HG02870 (cell line): ENCODE measurements around the gene HEPN1.

Experiments used
- ATAC-seq: cut with Tn5 transposase; IDR thresholded peaks from one replicate; pipeline ENCODE4 v1.9.1; 2021; ENCODE audit warnings: mild to moderate bottlenecking, moderate library complexity; ENCODE audit not compliant: unreplicated experiment

HEPN1 gene

DNA sequence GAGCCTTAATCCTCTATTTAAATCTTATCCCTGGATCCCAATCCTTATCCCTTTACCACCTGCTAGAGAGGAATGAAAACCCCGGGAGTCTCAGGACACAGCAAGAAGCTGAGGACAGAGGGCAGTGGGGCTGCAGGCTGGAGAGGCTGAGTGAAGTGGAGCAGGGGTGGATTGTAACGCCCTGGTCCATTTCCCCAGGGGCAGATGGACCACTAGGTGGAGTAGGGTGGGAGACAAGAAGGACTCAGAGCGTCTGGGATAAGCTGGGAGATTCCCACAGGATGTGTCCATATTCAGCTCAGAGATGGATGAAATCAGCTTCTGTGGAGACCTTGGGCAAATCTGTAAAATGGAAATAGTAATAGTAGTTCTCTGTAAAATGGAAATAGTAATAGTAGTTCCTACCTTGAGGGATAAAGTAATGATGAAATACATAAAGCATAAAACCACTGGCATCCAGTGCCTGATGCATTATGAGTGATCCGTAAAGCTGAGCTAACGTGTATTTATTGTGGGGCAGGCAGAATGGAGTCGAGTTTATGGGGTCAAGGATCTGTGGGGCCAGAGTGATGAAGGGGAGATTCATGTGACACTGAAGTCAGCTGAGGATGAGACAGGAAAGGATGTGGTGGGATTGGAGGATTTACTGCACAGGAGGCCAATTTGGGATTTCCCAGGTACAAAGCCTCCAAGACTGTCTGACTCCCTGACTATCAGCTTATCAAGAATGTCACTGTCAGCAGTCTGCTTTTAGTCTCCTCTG, 19.5 kb upstream of the HEPN1 start:
- ATAC-seq: no peak

DNA sequence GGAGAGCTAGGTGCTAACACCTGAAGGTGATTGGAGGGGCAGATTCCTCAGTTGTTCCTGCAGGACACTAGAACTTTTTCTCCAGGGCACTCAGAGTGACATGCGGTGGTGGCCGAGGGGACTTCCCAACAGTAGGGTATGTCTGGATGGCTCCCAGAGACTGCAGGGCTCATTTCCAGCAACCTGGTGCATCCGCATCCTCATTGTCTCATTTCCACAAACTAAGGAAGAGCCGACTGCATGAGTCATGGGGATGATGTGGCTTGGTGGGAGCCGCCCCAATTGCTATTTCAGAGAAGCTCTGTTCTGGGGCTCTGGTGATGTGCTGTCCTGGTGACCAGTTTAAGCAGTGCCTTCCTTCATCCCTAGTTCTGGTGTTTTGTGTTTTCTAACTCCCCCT, 18.6 kb upstream of the HEPN1 start:
- no peak for ATAC-seq

DNA sequence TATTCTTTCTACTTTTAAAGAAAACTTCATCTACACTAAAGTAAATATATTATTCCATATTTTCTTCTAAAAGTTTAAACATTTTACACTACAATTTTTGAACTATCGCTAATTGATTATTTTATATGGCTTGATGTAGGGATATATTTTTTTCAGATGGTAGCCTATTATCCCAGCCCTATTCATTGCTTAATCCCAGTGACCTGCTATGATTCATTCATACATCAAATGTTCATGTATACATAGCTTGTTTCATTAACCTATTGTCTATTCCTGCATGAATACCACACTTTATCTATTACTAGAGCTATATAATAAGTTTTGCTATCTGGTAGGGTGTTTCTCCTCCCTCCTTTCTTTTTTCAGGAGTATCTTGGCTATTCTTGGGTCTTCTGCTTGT, 16.4 kb upstream of the HEPN1 start:
- no peak for ATAC-seq

DNA sequence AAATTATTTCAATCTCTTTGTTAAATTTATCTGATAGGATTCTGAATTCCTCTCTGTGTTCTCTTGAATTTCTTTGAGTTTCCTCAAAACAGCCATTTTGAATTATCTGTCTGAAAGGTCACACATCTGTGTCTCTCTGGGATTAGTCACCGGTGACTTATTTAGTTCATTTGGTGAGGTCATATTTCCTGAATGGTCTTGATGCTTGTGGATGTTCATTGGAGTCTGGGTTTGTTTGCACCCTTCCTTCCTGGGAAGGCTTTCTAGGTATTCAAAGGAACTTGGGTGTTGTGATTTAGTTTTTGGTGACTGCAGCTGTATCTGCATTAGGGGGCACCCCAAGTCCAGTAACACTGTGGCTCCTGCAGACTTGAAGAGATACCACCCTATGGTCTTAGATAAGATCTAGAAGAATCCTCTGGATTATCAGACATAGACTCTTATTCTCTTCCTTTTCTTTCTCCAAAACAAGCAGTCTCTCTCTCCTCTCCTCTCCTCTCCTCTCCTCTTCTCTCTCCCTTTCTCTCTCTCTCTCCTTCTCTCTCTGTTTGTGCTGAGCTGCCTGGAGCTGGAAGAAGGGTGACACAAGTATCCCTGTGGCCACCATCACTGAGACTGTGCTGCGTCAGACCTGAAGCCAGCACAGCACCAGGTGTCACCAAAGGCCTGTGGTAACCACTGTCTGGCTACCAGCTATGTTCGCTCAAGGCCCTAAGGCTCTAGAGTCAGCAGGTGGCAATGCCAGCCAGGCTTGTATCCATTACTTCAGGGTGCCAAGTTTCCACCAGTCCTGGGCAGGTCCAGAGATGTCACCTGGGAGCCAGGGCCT, 3.3 kb upstream of the HEPN1 start:
- ATAC-seq: no peak

DNA sequence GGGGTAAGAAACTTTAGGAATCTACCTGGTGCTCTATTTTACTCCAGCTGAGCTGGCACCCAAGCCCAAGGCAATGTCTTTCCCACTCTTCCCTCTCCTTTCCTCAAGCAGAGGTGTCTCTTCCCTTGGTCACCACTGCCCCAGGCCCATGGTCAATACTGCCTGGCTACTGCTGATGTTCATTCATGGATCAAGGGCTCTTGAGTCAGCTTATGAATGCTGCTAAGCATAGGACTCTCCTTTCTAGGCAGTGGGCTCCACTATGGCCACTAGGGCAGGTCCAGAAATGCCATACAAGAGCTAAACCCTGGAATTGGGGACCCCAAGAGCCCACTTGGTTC, 2.7 kb upstream of the HEPN1 start:
- no peak for ATAC-seq

DNA sequence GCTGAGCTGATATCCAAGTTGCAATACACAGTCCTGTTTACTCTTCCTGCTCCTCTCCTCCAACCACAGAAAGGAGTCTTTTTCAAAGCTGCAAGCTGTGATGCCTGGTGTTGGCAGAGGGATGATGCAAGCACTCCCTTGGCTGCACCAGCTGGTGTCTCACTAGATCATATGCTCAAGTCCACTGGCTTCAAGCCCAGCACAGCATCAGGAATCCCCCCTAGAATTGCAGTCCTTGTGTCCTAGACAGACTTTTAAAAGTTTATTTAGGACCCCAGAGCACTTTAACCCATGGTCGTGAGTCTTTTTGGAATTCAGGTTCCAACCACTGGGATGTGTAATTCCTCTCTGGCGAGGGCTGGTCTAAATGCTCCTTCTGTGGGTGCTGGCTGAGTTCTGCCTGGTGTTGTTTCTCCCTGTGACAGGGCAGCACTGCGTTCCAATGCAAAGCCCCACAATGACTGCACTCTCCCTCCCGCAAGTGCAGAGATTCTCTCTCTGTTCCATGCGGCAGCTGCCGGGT, 1.9 kb upstream of the HEPN1 start:
- no peak for ATAC-seq

DNA sequence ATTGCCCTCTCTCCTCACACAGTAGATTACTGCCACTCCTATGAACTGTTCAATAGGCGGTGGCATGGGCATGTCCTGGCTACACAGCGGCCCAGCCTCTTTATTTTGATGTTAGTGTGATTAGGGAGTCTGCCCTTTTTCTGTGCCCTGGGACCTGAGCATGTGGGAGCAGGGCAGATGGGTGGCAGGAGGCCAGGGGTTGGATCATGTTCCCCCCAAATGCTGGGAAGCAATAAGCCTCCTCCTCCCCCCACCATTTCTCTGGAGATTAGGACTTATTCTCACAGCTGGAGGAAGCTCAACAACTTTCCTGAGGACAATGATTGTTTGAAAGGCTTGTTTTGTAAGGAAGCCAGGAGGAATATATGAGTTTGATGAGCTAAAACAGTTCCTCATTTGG, 848 bp downstream of the HEPN1 start:
- no peak for ATAC-seq

DNA sequence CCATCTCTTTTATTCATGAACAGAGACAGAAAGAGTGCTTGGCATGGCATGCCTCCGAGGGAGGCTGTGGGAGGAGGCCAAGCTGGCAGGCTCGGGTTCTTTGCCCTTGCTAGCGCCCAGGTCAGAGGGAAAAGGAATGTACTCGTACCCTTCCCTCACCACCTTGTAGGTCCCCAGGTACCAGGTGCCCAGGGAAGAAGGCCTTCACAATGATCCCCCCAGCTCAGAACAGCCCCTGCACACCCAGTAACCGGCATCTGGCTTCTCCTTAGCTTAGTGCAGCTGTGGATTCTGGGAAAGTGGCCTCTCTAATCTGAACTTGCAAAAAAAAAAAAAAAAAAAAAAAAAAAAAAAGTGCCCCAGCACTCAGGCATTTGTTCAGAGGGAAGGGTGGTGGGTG, 1.3 kb downstream of the HEPN1 start:
- ATAC-seq: no peak

DNA sequence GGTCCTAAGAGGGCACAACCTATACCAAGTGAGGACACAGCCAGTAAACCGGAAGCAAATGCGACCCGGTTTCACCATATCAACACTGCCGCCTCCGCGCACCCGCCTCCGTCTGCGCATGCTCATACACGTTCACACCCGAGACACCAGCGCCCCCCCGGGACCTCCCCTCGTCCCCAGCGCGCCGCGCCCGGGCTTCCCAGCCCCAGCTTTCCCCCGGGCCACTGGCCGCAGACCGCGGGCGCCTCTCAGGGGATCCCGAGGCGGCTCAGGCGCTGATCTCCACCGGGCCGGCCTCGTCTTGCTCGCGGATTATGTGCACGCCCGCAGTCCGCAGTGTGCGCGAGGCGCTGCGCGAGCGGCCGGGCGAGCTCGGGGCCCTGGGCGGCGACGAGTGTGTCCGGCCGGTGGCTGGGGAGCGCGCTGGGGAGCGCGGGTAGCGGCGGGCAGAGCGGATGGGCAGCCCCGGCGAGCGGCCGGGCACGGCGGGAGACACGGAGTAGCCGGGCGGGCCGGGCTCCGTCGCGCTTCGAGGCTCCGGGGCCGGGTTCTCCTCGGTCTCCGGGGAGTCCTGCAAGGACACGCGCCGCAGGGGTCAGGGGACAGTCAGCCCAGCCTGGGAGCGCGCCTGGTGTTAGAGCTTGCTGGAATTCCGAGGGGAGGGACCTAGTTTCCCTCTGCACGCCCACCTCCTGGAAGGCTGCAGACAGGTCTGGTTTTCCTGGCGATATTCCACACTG, 2.0 kb downstream of the HEPN1 start:
- ATAC-seq: peak; percentile 55

DNA sequence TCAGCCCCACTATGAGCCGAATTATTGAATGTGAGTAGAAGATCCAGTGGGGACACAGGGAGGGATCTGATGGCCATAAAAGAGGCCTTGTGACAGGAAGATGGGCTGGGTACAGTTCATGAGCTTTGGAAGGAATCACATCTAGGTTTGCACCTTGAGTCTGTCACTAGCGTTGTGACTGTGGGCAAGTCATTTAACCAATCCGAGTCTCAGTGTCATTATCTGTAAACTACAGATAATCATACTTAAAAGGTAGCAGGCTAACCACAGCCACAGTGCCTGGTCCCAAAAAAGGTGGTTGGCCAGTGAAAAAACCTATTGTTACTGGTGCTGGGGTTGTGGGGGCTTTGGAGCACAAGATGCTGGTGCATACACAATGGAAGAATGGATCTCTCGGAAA, 3.8 kb downstream of the HEPN1 start:
- no peak for ATAC-seq

DNA sequence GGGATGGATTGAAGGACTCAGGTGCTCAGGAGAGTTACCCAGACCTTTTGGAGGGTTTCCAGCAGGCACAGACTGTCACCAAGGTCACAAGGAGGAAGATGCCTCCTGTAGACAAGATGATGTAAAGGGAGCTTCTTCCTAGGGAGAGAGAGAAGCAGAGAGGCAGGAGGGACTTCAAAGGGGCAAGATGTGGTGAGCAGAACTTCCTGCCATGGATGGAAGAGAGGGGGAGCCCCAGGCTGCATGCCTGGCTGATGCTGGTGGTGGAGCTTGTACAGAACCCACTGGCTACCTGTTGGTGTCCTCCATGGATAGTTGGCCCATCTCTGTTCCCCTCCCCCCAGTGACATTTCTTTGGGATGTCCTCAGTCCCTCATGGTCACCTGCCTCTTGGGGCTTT, 4.2 kb downstream of the HEPN1 start:
- ATAC-seq: no peak

DNA sequence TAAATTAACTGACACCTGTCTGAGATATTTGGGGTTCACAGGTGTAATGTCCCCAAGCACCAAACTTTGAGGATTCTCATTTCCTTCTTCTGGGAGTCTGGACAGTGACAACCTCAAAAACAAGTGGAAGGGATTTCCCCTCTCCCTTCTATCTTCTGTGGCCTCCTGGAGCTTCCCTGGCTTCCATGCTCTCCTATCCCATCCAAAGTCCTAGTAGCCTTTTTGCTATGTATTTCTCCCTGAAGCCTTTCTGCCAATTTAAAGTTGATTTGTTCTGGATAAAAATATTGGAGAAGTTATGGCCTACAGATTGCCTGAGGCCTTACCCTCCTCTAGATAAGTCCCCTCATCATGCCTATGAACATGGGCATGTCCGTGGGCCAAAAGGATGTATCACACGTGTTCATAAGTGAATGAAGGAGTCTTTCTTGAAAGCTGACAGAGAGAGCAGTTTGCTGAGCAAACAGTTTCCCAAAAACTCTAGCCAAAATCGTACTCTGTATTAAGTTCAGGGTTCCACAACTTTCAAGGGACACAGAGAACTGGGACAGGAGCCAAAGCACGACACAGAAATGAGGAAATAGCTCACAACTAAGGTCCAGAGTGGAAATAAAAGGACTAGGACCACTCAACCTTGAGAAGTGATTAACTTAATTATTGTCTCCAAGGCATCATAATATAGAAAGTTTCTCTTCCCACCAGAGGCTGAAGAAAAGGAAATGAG, 10.1 kb downstream of the HEPN1 start:
- ATAC-seq: no peak

DNA sequence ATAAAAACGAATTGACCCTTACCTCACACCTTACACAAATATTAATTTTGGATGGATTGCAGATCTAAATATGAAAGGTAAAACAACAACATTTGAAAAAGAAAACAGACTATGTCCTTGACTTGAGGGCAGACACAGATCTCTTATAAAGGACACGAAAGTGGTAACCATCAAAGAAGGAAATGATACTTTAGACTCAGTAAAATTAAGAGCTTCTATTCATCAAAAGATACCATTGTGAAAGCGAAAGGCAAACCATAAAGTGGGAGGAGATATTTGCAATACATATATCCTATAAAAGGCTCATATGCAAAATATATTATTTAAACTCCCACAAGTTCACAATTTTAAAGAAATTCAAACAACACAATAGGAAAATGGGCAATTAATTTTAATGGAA, 11.7 kb downstream of the HEPN1 start:
- ATAC-seq: peak; percentile 79

DNA sequence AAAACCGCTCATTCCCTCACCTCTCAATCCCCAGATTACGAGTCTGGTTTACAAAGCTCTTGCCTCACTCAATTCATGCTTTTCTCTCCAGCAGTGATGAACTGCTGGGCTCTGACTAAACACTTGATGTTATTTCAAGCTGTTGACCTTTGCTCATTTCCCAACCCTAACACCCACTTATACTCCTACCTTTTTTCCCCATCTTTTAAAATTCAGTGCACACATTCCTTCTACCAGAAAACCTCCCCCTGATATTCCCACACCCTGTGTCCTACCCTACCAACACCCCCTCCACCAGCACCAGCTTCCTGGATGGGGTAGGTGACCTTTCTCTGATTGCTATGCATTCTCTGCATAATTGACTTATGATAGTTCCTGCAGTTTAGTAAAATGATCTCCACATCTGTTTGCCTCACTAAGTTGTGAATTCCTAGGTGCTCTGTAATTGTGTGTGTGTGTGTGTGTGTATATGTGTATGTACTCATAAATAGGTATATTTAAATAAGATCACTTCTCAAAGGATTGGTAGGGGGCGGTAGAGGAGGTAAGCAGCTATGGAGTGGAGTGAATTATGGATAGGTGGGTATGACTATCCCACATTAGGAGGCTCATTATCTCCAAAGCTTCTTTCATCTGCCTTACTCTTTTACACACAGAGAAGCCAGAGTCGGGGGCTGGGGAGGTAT, 16.0 kb downstream of the HEPN1 start:
- no peak for ATAC-seq

DNA sequence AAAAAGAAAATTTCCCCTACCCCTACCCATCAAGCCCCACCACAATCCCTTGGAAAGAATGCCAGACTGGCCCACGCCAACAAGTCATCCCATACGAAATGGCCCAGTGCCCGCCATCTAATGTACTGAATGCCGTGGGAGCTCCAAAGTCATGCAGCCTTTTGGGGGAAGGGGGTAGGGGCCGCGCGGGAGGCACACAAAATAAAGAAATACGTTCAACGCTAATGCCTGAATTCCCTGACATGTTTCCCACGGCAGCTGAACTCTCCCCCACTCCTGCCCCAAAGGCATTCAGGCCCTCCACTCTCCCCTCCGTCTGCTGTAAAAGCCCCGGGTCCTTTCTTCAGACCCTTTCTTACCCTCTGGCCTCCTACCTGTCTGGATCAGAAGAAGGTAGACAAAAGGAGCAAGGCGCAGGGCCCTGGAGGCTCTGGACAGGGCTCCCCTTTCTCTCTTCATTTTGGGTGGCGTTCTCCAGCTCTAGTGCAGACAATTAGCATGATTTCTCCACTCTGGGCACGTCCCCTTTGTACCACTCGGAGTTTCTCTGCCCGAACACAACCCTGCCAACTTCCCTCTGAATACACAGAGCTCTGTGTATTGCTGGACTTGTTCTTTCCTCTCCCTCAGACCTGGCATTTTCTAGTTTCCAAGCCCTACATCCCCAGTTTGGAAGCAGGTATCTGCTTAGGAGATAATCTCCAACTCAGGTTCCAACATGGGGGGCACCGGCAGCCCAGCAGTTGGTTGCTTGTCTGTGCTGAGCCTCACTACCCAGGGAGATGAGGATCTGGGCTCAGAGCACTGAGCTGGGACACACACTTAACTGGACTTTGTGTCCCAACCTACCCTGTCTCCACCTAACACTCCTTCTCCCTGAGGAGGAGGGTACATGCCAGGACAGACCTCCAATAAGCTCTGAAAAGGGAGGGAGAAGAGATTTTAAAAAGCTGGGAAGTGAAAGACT, 16.8 kb downstream of the HEPN1 start, which contains the start of gene HEPACAM:
TSS of gene HEPACAM (minus strand) at position 500 of the 967 bp plus-strand sequence. CDS start at position 459, 41 bp downstream.
- ATAC-seq: no peak

DNA sequence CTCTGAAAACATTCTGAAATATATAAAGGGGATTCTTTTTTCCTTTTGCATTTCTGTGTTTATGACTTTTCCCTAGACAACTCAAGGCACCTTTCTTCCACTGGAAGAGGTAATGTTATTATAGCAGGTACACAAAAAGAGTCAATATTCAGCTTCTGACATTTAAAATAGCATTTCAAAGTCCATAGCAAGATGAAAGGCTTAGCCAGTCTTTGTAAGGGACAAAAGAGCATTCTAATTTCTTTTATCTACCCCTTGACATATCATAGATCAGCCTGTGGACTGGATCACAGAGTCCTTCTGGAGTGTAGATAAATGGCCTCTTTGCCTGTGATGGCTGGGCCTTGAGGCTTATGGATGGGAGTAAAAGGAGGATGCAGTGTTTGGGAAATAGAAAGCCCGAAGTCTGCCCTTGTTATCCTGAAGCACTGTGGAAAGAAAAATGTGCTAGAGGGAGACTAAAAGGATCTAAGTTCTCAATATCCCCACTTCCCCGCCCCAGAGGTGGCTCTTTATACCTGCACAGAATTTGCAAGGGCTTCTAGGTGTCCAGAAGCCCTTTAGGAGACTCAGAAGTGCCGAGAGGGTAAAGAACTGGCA, 18.4 kb downstream of the HEPN1 start:
- no peak for ATAC-seq

DNA sequence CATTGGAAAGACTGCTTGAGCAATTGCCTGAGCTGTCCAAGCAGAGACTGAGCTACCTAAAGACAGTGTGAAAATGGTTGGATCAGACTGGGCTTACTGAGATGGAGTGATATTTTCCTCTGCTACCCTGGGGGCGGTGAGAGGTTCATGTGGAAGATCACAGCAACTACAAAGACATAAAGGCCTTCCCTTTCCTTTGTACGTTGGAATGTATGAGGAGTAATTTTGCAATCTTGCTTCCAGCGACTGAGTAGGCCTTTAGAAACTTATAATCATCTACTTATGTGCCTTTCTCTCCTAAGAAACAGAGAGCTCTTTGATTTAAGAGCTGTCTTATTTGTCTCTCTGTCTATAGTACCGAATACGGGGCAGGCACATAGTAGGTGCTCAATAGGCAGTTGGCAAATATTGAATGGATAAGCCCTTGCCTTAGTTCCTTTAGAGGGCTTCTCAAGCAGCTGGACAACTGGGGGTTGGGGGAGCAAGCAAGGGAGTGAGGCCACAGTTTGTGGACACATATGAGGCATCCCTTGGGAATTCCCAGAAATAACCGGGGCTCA, 19.2 kb downstream of the HEPN1 start:
- ATAC-seq: no peak

DNA sequence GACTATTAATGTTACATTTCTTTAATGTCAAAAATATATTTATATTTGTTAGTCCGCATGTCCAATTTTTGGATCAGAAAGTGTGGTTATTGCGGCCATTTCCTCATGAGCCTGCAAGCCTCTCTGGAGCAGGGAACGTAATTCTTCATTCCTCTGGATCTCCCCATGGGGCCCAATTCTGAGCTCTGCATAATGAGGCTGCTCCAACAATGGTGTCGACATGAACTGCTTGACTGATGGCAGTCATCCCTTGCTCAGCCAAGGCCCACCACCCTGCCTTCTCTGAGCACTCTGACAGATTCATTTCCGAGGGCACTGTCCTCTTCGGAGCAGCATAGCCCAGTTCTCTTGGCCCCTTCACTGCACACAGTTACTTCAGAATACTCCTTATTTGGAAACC, 19.9 kb downstream of the HEPN1 start:
- no peak for ATAC-seq
